ENCODE results near the gene SLAMF1. TPM values are rescaled to one million over a fixed set of nuclear protein-coding genes. Genes with fewer than 3 reads are reported as not detected.
A peak's percentile ranks its signal among the peaks of the same experiment; 100 is the strongest.

SLAMF1 gene
- total and polyA plus RNA-seq, 4 donors, result 0.39 to 27.0 (median 1.5) TPM

GRCh38 chr1:160619742-160620277 is 27.0 kb downstream of the SLAMF1 start:
- H3K36me3 ChIP-seq (ENCODE audit: control insufficient read depth in 4 of 4, insufficient read depth in 4 of 4, low read length in 4 of 4), result no peaks in the 10 kb centered on the region
- 93 to 98% methylated on average over 4 of the region's 4 CpGs for WGBS, 2 donors
- no peak for TF ChIP-seq CTCF (IDR thresholded peaks at IDR 0.05; ENCODE audit: control extremely low read depth, extremely low read depth)

GRCh38 chr1:160618763-160619274 is 28.0 kb downstream of the SLAMF1 start:
- 95 to 97% methylated on average over 3 of the region's 3 CpGs for WGBS, 2 donors
- no peak for ATAC-seq (ENCODE audit: insufficient read depth, low FRiP score)
- peak; percentile 37 for TF ChIP-seq CTCF (IDR thresholded peaks at IDR 0.05; ENCODE audit: control extremely low read depth, extremely low read depth)

More at GRCh38 chr1:160619742-160620277, 27.0 kb downstream of the SLAMF1 start:
- H3K27ac ChIP-seq (ENCODE audit: low read depth in 1 of 2, low read length in 1 of 2), result no peak overlapping the region
- no peak overlapping the region for H3K4me3 ChIP-seq
- H3K4me1 ChIP-seq (ENCODE audit: control insufficient read depth in 5 of 5, insufficient read depth in 5 of 5, low read length in 5 of 5), result no peaks in the 10 kb centered on the region
- H3K9me3 ChIP-seq (ENCODE audit: control insufficient read depth in 4 of 4, insufficient read depth in 3 of 4, low read length in 3 of 4), result no peaks in the 10 kb centered on the region
- ATAC-seq (ENCODE audit: insufficient read depth, low FRiP score), result no peak
- no peaks in the 10 kb centered on the region for H3K27me3 ChIP-seq (ENCODE audit: control insufficient read depth in 3 of 3, insufficient read depth in 3 of 3, low read length in 2 of 3)
- no peak for DNase-seq
- no peak overlapping the region for H3K9ac ChIP-seq (ENCODE audit: insufficient read depth in 1 of 2, low read length in 2 of 2)

GRCh38 chr1:160618327-160618726 is 28.5 kb downstream of the SLAMF1 start:
- ATAC-seq (ENCODE audit: insufficient read depth, low FRiP score), result no peak
- H3K9me3 ChIP-seq (ENCODE audit: control insufficient read depth in 4 of 4, insufficient read depth in 3 of 4, low read length in 3 of 4), result no peaks in the 10 kb centered on the region
- H3K36me3 ChIP-seq (ENCODE audit: control insufficient read depth in 4 of 4, insufficient read depth in 4 of 4, low read length in 4 of 4), result no peaks in the 10 kb centered on the region
- no peak overlapping the region for H3K4me3 ChIP-seq
- peaks cover 0 to 2% (median 0%) of the 10 kb centered on the region in 3 donors for H3K27me3 ChIP-seq (ENCODE audit: control insufficient read depth in 3 of 3, insufficient read depth in 3 of 3, low read length in 2 of 3)
- no peak overlapping the region for H3K27ac ChIP-seq (ENCODE audit: low read depth in 1 of 2, low read length in 1 of 2)
- WGBS, 2 donors, result 61 to 83% methylated on average over 1 of the region's 1 CpG
- no peak for TF ChIP-seq CTCF (IDR thresholded peaks at IDR 0.05; ENCODE audit: control extremely low read depth, extremely low read depth)
- H3K9ac ChIP-seq (ENCODE audit: insufficient read depth in 1 of 2, low read length in 2 of 2), result no peak overlapping the region
- no peak for DNase-seq
- no peaks in the 10 kb centered on the region for H3K4me1 ChIP-seq (ENCODE audit: control insufficient read depth in 5 of 5, insufficient read depth in 5 of 5, low read length in 5 of 5)

More at GRCh38 chr1:160618763-160619274, 28.0 kb downstream of the SLAMF1 start:
- no peak overlapping the region for H3K27ac ChIP-seq (ENCODE audit: low read depth in 1 of 2, low read length in 1 of 2)
- H3K27me3 ChIP-seq (ENCODE audit: control insufficient read depth in 3 of 3, insufficient read depth in 3 of 3, low read length in 2 of 3), result no peaks in the 10 kb centered on the region
- H3K4me1 ChIP-seq (ENCODE audit: control insufficient read depth in 5 of 5, insufficient read depth in 5 of 5, low read length in 5 of 5), result no peaks in the 10 kb centered on the region
- no peaks in the 10 kb centered on the region for H3K9me3 ChIP-seq (ENCODE audit: control insufficient read depth in 4 of 4, insufficient read depth in 3 of 4, low read length in 3 of 4)
- no peak for DNase-seq
- H3K9ac ChIP-seq (ENCODE audit: insufficient read depth in 1 of 2, low read length in 2 of 2), result no peak overlapping the region
- no peaks in the 10 kb centered on the region for H3K36me3 ChIP-seq (ENCODE audit: control insufficient read depth in 4 of 4, insufficient read depth in 4 of 4, low read length in 4 of 4)
- no peak overlapping the region for H3K4me3 ChIP-seq

GRCh38 chr1:160615660-160616059 is 31.2 kb downstream of the SLAMF1 start:
- no peak for DNase-seq
- Histone ChIP-seq H3K27ac (ENCODE audit: low read depth in 1 of 2, low read length in 1 of 2) (no peak overlapping the region), H3K27me3 (ENCODE audit: control insufficient read depth in 3 of 3, insufficient read depth in 3 of 3, low read length in 2 of 3) (peaks cover 0 to 3% (median 0%) of the 10 kb centered on the region in 3 donors), H3K9ac (ENCODE audit: insufficient read depth in 1 of 2, low read length in 2 of 2) (no peak overlapping the region), H3K9me3 (ENCODE audit: control insufficient read depth in 4 of 4, insufficient read depth in 3 of 4, low read length in 3 of 4) (no peaks in the 10 kb centered on the region), H3K4me1 (ENCODE audit: control insufficient read depth in 5 of 5, insufficient read depth in 5 of 5, low read length in 5 of 5) (no peaks in the 10 kb centered on the region), H3K4me3 (no peak overlapping the region), H3K36me3 (ENCODE audit: control insufficient read depth in 4 of 4, insufficient read depth in 4 of 4, low read length in 4 of 4) (no peaks in the 10 kb centered on the region)
- no peak for TF ChIP-seq CTCF (IDR thresholded peaks at IDR 0.05; ENCODE audit: control extremely low read depth, extremely low read depth)
- 92 to 93% methylated on average over 2 of the region's 2 CpGs for WGBS, 2 donors
- ATAC-seq (ENCODE audit: insufficient read depth, low FRiP score), result no peak
